HG03558 (cell line): ENCODE measurements around the gene IQGAP3.

Experiments used
- ATAC-seq: cut with Tn5 transposase; IDR thresholded peaks from one replicate; pipeline ENCODE4 v1.9.1; 2021; ENCODE audit warnings: moderate number of reproducible peaks; ENCODE audit not compliant: unreplicated experiment; ENCODE audit errors: extremely low read depth

Gene IQGAP3

GRCh38 chr1:156489166-156489934, 83.0 kb downstream of the IQGAP3 start:
- ATAC-seq: no peak

GRCh38 chr1:156488566-156489165, 83.7 kb downstream of the IQGAP3 start:
- ATAC-seq: peak; percentile 35

DNA sequence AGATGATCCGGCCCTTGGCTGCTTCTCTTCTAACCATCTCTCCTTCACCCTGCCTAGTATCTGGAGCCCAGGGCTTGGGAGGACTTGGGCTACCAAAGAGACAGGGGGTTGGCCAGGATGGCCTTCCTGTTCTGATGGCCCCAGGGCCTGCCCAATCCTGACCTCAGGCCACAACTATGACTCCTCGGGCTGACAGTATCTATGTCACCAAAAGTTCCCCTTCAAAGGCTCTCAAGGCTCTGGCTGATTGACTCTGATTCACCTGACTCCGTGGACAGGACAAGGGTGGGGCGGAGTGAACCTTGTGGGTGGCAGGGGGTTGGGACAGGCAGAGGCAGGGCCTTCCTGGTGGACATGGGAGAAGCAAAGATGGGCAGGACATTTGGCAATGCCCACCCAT, 84.5 kb downstream of the IQGAP3 start:
- no peak for ATAC-seq

DNA sequence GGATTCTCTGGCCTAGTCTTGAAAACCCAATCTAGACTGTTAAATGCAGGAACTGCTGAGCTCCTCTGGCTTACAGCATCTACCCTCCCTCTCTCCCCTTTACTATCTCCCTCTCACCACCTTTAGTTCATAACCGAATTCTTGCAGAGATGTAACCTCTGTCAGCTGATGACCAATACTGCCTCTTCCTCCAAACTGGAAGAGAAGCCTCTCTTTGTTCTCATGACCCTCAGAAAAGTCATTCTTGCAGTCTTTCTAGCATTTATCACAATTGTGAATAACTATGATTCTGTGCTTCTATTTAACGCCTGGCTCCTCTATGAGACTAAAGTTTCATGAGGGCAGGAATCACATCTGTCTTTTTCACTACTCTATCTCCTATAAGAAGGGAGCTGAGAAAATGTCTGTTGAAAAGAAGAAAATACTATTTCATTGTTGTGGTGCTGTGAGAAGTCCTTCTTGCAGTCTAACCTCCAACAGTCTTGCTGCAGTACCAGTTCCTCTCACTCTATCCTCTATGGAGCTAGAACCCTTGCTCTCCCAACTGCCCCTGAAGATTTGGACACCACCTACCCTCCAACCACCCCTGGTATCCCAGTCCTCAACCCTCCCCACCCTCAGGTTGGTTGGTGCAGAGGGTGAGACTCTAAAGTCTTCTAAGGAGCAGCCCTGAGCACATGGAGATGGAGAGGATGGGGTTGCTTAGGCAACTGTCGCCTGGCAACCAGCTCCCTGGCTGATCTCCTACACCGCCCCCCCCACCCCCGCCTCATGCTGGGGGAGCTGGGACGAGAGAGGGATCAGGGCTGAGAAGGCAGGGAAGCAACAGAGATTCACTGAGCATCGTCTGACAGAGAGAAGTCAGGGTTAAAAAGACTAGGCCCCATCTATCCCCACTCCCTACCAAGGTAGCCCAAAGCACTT, 85.7 kb downstream of the IQGAP3 start:
- ATAC-seq: no peak

GRCh38 chr1:156485984-156486383, 86.4 kb downstream of the IQGAP3 start:
- ATAC-seq: no peak

DNA sequence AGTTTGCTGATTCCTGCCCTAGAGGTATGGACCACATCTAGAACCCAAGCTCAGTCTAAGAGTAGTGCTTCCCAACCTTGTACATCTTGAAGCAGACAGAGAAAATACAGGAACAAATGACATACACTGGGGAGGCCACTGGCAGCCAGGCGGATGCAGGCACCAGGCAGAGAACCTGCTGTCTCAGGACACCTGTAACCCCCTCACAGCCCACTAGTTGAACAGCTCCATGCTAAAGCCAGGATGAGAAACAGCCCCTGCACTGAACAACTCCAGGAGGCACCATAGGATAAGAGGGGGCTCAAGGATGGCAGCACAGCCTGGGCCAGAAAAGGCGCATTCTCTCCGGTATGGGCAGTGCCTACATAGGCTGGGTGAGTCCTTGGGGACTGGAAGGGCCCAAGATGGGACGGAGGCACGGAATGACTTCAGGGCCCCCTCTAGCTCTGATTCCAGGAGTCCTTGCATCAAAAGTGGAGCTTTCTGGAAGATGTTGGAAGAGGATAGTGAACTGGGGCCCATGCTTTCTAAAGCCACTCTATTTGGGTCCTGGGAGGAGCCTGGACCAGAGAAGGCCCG, 87.8 kb downstream of the IQGAP3 start:
- ATAC-seq: no peak

GRCh38 chr1:156483397-156483796, 89.0 kb downstream of the IQGAP3 start:
- no peak for ATAC-seq

DNA sequence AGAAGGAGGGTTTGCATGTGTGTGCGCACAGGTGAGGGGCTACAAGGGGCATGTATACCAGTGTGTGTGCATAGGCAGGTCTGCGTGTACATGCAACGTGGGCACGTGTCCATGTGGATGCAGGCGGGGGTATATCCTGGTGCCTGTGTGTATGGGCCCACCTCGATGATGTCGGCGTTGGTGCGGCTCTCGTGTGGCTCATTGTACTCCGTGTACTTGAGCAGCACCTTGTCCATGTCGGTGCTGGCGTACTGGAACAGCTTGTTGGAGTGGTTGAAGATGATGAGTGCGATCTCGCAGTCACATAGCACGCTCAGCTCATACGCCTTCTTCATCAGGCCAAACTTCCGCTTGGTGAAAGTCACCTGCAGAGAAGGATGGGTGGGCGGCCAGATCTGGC, 90.1 kb downstream of the IQGAP3 start:
- no peak for ATAC-seq

- ATAC-seq: no peak
Measured at GRCh38 chr1:156481527-156481926, 90.8 kb downstream of the IQGAP3 start.

GRCh38 chr1:156480411-156481192, 91.8 kb downstream of the IQGAP3 start:
- no peak for ATAC-seq

- no peak for ATAC-seq
Measured at GRCh38 chr1:156480016-156480370, 92.4 kb downstream of the IQGAP3 start.

GRCh38 chr1:156479093-156480015, 93.0 kb downstream of the IQGAP3 start:
- ATAC-seq: no peak

DNA sequence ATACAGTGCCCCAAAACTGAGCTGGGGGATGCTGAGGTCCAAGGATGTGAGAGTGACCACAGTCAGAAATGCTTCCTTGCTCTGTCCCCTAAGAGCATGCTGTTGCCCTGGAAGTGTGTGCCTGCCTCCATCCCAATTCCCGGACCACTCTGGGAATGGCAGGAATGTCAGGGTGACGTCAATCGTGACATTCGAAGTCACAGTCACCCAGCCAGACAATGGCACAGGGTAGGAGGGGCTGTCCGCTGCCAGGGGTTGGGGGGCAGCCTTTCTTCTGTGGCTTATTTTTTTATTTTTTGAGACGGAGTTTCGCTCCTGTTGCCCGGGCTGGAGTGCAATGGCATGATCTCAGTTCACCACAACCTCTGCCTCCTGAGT, 94.1 kb downstream of the IQGAP3 start:
- no peak for ATAC-seq

DNA sequence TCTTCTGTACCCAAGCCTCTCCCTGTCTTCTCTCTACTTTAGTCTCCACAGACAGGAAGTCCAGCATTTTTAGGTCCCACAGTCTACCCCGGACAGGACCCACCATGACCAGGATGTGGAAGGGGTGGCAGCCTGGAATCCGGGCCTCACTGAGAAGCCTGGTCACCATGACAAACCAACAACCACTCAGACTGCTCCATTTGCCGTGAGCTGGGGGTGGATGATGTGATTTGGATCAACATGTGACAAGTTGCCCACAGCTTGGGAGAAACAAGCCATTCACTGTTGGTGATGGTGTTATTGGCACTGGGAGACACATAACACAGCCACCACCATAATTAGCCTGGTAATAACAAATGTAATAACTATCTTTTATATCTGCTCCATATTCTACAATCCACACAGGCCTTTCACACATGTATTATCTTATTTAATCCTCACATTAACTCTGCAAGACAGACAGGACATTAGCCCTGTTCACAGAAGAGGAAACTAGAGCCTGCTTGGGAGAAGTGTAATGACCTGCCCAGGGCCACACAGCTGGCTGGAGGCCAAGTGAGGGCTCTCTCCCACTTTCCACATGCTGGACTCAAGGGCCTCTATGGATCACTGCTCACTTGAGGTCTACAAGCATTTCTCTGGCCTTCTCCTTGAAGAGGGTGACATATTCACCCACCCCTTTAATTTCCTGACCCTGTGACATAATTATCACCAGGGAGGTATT, 94.7 kb downstream of the IQGAP3 start:
- ATAC-seq: no peak

DNA sequence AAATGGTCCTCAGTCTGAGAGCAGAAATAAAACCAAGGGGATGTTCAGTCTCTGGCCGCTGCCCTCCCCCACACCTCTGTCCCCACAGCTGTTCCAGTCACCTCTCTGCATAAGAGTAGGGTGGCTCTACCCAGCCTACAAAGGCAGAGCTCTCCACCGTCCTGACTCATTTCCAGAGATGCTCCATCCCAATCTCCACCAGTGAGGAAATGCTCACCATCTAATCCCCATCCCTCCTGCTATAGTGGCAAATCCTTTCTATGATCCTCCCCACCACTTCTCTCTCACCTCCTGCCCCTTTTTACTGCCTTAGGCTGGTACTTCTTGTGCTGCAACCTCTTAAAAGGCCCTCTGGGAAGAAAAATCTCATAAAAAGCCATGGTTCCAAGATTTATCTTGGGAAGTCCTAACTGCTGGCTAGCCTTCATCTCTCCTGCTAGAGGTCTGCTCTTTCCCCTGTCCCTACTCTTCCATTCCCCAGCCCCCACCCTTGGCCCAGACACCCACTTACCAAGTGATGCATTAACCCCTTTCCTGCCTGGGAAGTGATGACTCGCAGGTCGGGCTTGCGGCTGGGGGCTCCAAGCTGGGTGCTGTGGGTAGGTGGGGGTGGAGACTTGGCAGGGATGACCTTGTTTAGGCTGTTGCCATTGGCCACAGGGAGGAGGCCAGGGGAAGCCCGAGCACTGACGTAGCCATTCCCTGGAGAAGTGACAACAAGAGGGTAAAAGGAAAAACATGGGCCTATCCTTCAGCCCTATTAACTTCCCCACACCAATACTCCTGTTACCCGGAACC, 95.7 kb downstream of the IQGAP3 start:
- ATAC-seq: no peak

DNA sequence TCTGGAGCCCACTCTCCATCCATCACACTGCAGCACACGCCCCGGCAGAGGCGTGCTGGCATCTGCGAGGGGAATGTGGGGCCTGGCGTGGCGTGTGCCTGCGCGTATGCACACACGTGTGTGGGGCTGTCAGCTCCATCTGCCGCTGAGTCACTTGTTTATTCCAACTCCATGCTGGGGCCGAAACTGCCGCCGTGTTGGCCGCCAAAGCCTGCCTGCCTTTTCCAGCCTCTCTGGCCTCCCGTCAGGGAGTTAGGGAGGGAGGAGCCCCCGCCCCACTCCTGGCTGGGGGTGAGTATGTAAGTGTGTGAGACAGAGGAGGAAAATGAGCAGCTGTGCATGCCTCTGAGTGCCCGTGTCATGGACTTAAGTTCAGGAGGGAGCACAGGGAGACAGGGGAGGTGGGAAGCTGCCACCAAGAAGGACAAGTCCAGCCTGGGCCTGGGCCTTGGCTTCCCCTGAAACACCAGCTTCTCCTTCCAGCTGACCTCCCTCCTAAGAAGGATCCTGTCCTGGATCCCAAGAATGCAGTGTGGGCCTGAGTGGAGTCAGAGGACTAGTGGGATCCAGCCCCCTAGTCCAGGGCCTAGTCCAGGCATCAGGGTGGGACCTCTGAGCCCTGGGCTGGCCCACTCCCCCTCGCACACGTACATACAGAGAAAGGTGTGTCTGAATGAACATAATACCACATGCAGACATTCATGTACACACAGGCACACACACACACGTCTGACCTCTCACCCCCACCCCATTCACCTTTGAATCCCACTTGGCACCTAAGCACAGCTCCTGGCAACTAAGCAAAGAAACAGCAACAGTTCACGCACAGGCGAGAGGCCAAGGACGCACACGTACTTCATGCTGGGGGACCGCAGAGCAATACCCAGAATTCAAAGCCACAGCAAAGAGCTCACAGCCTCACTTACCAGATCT, 96.5 kb downstream of the IQGAP3 start:
- no peak for ATAC-seq
